Retina (tissue), 1 donor: ENCODE data around the gene MYL11.
"Not testable (repeated sequence)": the region's sequence is repeated elsewhere in the genome, so short reads cannot be mapped to it uniquely, and the experiment has no call there.

ENCODE experiments used
- DNase-seq: peaks from one replicate; pipeline ENCODE4 v3.0.0-alpha.2; 2016

MYL11 gene, protein sequence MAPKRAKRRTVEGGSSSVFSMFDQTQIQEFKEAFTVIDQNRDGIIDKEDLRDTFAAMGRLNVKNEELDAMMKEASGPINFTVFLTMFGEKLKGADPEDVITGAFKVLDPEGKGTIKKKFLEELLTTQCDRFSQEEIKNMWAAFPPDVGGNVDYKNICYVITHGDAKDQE

DNA sequence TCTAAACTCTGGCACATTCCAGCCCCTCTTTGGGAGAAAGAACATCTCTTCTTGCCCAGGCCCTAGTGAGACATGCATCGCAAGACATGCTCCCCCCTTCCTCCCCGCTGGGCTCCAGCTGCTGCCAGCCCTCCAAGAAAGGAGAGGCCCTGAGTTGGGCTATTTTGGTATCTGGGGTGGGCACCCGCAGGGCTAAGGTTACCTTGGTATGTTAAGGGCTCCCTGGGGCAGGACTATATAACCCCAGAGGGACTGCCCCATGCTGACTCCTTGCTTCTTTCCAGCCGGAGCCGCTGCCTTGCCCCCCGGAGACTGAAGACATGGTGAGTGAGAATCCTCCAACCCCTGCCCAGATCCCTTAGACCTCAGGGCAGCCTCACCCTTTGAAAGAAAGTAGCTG, at the start of gene MYL11:
Gene MYL11 (plus strand): TSS at position 265 of the 400 bp plus-strand sequence. CDS start 56 bp downstream, at position 321.
- DNase-seq = no peak

DNA sequence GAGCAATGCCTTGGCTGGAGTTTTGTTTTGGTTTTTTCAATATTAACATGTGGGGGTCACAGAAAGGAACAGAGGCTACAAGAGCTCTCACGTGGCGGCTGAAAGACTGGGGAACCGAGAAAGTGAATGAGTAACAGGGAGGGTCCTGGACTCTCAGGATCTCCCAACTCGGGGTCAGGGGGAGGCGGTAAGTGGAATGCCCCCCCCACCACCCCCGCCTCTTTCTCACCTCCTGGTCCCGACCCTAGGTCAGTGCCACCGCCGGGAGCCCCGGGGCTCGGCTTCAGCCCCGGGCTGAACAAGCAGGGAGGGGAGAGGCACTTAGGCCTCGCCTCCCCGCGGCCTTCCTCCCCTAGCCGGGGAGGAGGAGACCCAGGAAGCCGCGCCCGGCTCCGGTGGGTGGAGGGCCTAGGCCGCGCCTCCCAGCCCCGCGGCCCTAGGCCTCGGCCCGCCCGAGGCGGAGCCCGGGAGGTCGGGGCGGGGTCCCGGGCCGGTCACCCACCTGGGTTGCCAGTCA, 40.1 kb upstream of the MYL11 start:
- peak; percentile 56 for DNase-seq

DNA sequence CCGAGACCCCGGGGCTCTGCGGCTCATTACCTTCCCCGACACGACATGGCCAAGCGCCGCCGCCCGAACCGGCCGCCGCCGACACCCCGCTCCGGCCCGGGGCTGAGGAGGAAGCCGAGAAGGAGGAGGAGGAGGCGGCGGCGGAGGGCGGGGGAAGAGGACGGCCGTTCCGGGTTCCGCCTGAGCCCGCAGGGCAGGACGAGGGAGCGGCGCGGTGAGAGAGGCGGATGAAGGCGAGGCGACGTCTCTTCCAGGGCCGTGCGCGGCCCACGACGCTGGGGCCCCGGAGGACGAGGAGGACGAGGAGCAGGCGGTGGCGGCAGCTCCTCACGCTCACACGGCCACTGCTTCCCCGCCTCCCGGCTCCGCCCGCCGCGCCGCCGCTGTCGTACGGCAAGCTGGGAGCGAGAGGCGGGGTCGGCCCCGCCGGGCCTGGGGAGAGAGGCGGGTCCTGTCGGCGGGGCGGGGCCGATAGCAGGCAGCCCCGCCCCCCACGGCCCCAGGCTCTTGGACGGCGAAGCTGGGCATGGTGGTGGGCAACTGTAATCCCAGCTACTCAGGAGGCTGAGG, 39.5 kb upstream of the MYL11 start:
- DNase-seq = peak; percentile 93

DNA sequence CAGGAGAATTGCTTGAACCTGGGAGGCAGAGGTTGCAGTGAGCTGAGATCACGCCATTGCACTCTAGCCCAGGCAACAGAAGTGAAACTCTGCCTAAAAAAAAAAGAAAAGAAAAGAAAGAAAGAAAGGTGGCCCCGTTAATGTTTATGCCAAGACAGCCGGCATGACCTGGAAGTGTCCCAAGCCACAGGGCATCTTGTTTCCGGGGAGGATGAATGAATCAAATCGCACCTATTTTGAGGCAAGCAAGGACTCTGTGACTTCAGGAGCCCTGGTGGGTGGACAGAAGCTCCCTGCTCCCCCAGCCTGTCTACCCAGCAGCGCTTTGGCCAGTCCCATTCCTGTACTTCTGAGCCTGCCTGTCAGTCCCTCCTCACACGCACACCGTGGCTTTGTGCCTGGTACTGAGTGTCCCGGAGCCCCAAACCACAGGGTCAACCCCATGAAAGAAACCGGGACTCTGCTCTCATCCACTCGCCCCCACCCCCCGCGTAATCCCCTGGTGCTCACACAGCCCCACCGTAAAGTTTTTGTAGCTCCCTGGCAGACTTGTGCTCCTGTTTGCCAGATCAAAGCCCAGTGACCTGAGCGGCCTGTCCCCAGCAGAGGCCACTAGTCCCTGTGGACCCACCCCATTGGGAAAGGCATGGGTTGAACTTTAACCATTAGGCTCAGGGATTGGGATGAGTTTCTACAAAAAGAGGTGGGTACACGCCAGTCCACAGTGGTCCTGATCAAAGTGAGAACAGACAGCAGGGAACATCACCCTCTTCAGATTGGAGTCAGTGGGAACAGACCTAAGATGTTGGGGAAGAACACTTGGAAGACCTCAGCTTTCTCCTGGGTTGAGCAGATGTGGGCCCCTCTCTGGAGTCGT, 38.8 kb upstream of the MYL11 start:
- DNase-seq = no peak

DNA sequence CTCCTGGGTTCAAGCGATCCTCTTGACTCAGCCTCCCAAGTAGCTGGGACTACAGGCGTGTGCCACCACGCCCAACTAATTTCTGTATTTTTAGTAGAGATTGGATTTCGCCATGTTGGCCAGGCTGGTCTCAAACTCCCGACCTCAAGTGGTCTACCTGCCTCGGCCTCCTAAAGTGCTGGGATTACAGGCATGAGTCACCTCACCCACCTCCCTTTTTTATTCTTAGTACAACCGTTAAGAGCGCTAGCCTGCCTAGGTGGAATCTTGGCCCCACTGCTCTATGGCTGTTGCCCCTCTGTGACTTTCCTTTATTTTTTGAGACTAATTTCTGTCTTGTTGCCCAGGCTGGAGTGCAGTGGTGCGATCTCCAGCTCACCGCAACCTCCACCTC, 36.6 kb upstream of the MYL11 start:
- DNase-seq = not testable (repeated sequence)

DNA sequence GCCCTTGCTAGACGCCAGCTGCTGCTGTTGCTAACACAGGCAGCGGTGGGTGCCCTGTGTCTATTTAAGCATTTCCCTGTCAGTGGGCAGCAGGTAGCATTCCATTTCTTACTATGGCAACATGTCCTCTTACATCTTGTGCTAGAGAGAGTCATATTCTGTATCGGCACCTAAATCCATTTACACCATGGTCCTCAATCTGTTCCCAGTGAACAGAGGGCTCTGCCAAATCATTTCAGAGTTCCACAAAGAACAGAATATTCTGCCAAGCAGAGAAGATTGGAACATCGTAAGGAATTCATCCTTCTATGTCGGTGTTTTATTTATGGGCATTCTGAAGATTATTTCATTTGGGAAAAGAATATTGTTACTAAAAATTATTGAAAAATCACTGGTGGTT, 35.9 kb upstream of the MYL11 start:
- not testable (repeated sequence) for DNase-seq

DNA sequence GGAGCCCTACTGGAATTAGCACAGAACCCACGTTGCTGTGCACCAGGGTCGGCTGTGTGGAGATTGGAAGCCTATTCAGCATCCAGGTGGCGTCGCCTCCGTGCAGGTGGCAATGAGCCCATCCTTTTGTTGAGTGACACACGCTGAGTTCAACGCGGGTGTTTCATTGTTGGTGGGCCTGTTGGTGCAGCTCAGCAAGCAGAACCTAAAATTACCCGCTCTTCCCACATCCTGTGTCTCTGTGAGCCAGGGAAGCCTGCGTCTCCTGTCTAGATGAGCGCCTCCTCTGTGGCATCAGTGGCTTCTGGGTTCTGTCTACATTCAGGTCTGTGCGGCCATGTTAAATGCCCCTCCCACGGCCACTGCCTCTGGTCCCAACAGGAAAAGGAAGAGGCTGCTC, 34.0 kb upstream of the MYL11 start:
- DNase-seq = no peak

DNA sequence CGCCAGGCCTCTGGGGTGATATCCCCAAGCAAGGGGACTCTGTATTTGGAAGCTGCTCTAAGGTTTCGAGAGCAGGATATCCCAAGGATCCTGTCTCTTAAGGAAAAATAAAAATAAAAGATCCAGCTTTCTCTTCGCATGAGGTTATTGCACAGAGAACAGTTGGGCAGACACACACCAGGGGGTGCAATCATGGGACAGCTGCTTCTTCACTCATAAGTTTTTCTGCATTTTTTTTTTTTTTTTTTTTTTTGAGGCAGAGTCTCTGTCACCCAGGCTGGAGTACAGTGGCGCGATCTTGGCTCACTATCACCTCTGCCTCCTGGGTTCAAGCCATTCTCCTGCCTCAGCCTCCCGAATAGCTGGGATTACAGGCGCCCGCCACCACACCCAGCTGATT, 32.6 kb upstream of the MYL11 start:
- DNase-seq = not testable (repeated sequence)

DNA sequence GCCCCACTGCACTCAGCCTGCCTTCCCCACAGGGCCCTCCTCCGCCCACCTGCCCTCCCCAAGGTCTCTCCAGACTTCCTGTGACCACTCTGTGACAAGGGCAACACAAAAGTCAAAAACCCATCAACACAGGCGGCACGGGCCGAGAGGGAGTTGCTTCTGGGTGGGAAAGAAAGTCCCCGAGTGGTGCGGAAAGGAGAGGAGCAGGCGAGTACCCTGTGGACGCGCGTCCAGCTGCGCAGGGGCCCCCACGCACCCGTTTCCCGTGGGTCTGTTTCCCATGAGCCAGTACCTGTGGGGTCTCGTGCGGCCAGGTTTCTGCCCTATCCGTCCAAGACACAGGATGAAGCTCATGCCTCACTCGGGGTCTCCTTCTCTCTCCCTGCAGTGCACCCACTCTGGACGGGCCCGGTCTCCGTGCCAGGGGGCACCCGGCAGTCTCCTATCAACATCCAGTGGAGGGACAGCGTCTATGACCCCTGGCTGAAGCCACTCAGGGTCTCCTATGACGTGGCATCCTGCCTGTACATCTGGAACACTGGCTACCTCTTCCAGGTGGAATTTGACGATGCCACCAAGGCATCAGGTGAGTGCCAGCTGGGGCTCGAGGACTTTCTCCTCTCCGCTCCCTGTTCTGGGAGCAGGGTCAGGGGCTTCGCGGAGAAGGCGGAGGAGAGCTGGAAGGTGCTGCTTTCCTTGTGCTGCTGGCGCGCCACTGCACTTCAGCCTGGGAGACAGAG, 31.7 kb upstream of the MYL11 start:
- no peak for DNase-seq

DNA sequence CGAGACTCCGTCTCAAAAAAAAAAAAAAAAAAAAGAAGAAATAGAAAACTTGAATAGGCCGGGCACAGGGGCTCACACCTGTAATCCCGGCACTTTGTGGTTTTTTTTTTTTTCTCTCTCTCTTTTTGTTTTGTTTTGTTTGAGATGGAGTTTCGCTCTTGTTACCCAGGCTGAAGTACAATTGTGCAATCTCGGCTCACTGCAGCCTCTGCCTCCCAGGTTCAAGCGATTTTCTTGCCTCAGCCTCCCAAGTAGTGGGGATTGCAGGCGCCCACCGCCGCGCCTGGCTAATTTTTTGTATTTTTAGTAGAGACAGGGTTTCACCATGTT, 31.1 kb upstream of the MYL11 start:
- DNase-seq = not testable (repeated sequence)

DNA sequence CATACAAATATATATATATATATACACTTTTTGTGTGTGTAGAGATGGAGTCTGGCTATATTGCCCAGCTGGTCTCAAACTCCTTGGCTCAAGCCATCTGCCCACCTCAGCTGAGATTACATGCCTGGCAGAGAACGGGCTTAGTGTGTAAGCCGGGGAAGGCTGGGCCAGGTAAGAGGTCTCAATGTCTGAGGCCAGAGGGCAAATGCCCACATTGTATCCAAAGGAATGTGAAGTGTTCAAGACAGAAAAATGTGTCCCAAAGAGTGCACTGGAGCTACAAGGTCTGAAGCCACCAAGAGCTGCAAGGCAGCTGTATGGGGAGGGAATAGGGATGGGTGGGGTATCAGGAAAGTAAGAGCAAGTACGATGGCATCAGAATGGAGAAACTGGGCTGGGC, 28.3 kb upstream of the MYL11 start:
- DNase-seq = no peak

DNA sequence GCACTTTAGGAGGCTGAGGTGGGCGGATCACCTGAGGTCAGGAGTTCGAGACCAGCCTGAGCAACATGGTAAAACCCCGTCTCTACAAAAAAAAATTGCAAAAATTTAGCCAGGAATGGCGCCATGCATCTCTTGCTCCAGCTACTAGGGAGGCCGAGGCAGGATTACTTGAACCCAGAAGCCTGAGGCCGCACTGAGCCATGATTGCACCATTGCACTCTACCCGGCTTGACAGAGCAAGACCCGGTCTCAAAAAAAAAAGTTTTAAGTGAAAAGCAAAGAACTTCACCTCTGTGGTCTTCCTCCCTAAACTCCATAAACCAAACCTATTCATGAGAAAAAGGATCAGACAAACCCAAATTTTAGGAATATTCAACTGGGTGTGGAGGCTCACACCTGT, 26.5 kb upstream of the MYL11 start:
- DNase-seq = no peak

DNA sequence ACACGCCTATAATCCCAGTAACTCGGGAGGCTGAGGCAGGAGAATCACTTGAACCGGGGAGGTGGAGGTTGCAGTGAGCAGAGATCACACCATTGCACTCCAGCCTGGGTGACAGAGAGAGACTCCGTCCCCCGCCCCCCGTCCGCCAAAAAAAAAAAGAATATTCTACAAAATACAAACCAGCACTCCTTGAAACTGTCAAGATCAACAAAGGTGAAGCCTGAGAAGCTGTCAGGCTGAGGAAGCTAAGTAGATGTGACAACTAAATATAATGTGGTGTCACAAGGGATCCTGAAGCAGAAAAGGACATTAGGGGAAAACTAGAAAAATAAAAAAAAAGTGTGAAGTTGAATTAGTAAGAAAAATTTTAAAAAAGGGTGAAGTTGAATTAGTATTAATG, 25.7 kb upstream of the MYL11 start:
- no peak for DNase-seq

DNA sequence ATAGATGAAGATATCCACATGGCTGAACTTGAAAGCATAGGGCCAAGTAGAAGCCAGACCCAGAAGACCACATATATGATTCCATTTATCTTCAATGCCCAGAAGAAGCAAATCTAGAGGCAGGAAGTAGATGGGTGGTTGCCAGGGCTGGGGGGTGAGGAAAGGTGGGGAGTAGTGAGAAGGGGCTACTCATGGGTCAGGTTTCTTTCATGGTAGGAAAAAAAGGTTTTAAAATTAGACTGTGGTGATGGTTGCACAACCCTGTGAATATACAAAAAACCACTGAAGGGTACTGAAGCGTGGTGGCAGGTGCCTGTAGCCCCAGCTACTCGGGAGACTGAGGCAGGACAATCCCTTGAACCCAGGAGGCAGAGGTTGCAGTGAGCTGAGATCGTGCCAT, 24.9 kb upstream of the MYL11 start:
- no peak for DNase-seq

DNA sequence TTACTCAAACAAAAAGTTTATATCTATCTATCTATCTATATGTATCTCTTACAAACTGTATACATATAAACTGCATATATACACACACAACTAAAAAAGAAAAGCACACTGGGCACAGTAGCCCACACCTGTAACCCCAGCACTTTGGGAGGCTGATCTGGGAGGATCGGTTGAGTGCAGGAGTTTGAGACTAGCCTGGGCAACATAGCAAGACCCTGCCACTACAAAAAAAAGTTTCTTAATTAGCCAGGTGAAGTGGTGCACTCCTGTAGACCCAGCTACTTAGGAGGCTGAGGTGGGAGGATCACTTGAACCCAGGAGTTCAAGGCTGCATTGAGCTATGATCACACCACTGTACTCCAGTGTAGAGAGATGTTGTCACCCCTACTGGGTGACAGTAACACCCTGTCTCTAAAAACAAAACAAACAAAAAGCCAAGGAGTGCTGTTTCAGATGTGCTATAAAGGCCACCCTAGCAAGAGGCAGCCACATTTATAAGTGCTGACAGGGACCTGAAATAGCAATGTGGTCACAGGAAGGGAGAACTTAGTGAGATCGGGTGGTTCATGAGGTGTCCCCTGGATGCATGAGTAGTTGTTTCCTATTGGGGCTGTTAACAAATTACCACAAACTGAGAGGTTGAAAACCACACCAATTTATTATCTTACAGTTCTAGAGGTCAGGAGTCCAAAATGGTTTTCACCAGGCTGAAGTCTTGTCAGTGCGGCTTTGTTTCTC, 24.3 kb upstream of the MYL11 start:
- DNase-seq = no peak

DNA sequence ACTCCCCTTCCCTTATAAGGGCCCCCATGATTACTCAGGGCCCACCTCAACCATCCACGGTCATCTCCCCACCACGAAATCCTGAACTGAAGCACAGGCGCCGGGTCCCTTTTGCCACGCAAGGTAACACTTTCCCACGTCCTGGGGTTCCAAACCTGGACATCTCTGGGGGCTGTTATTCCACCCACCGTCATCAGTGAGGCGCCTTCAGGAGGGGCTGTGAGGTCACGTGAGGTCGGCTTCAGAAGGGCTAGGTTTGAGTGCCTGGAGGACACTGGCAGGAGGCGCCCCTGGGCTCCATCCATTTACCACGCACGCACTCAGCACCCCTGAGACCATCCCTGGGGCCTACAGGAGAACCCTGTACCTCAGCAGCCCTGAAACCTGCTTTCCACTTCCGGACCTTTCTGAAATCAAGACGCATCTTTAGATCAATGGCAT, 23.6 kb upstream of the MYL11 start:
- no peak for DNase-seq

DNA sequence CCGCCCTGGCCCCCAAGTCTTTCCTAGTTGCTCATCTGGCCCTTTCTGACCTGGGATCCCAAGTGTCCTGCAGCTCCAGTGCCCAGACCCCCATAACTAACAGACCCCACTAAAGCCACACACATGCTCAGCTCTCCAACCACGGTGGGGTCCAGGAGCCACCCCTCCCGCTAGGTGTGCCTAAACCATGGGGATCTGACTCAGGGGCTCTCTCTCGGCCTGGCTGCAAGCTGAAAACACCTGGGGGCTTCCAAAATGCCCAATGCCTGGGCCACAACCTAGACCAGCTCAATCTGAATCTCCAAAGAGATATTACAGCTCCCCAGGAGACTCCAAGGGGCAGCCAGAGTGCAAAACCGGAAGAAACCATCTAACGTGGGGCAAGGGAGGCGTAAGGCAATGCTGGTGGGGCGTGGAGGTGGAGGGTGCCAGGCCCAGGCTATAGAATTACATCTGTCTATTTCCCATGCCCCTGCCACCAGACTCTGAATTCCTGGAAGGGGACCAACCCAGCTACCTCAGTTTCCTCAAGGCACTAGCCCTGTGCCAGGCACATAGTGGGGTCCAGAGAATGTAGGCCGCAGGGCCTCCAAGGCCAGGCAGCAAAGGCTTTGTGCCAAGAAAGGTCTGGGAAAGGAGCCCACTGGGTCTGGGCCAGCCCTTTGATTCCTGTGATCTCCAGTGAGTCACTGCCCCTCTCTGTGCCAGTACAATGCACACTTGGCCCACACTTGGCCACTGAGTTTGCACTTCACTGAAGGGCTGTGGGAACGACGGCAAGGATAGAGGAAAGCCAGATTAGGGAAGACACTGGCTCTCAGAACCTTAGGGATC, 22.8 kb upstream of the MYL11 start:
- DNase-seq = no peak

DNA sequence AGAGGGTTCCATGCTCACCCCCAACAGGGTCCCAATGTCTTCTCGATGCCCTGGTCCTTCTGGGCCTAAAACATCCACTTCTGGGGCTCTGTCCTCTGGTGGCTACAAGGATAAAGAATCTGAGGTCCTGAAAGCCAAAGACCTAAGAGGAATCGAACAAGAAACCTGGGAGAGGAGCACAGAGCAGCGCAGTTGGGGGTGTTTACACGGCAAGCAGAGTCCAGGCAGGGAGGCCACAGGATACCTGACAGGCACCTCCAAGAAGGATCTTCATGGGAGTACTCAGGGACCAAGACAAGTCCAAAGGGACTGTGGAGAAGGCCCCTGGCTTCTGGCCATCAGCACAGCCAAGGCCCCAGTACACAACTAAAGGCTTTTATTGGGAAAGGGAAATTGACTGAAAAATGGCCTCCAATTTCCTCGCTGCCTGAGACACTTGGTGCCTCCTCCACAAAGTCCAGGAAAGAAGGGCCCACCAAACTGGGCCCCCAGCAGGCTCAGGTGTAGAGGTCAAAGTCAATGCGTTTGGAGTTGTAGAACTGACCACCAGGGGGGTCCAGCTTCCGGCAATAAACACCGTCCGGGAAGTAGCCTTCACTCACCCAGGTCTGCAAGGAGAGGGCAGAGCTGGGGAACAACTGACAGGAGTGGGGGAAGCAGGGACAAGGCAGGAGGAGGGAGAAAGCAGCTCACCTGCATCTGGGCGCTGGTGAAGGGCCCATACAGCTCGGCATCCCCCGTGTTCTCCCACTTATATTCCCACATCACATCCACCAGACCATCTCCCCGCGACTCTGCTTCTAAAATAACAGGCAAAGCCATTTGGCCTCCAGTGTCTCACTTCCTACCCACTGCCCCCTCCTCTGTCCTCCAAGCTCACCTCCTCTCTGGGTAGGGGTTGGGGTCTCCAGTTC, 21.9 kb upstream of the MYL11 start:
- DNase-seq = no peak

DNA sequence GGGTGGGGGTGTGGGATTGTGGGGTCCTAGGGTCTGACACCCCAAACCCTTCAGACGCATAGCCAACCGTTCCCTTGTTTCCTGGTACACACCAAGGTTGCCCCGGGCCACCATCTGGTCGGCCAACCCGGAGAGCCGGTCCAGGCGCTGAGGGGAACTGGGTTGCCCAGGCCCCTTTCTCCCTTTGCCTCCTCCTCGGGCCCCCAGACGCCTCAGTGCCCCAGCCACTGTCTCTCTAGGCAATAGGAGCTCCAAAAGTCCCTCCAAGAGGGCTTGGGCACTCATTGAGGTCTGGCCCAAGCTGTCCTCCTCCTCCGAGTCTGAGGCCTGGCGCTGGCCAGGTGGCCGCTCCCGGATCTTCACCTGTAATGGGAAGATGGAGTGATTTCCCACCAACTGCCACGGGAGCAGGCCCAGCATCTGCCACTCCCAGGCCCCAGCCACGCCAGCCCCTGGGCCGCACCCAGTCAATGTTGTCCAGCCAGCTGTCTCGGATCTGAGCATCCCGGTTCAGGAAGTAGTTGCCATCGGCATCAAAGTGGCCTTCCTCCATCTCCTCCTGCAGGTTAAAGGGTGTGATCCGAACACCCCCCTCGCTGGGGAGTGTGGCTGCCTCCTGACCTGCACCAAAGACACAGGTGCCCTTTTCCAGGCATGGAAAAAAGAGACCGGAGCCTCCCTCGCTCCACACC, 21.0 kb upstream of the MYL11 start:
- no peak for DNase-seq
